NCI-H1436 treated with DMSO at 0.1 percent for 48 hours (cell line): Measurements from ENCODE around the gene AUH.

ENCODE experiments used
- DNase-seq: peaks from one replicate; lab custom pipeline; 2025; lab: John Stamatoyannopoulos, UW

Gene AUH

GRCh38 chr9:91338681-91339080 is 23.0 kb downstream of the AUH start:
- DNase-seq: no peak

GRCh38 chr9:91336786-91337185 is 24.9 kb downstream of the AUH start:
- DNase-seq: no peak

- no peak for DNase-seq
These were observed 27.7 kb downstream of the AUH start for GRCh38 chr9:91334053-91334452.

GRCh38 chr9:91333551-91333950 is 28.2 kb downstream of the AUH start:
- no peak for DNase-seq

- no peak for DNase-seq
These were observed 29.0 kb downstream of the AUH start for GRCh38 chr9:91332546-91333231.

- DNase-seq: no peak
These were observed 29.9 kb downstream of the AUH start for GRCh38 chr9:91331849-91332248.

- no peak for DNase-seq
These were observed 33.5 kb downstream of the AUH start for GRCh38 chr9:91328186-91328585.

- DNase-seq: no peak
These were observed 40.0 kb downstream of the AUH start for GRCh38 chr9:91321691-91322090.

GRCh38 chr9:91320299-91320698 is 41.4 kb downstream of the AUH start:
- no peak for DNase-seq

- no peak for DNase-seq
These were observed 45.6 kb downstream of the AUH start for GRCh38 chr9:91316093-91316492.

- DNase-seq: no peak
These were observed 46.5 kb downstream of the AUH start for GRCh38 chr9:91315191-91315590.

- no peak for DNase-seq
These were observed 48.9 kb downstream of the AUH start for GRCh38 chr9:91312717-91313325.

GRCh38 chr9:91310037-91310436 is 51.7 kb downstream of the AUH start:
- no peak for DNase-seq

GRCh38 chr9:91308191-91308590 is 53.5 kb downstream of the AUH start:
- no peak for DNase-seq

- DNase-seq: no peak
These were observed 54.4 kb downstream of the AUH start for GRCh38 chr9:91307279-91307678.

GRCh38 chr9:91306296-91306630 is 55.5 kb downstream of the AUH start:
- no peak for DNase-seq

- DNase-seq: no peak
These were observed 56.0 kb downstream of the AUH start for GRCh38 chr9:91305596-91306295.

- DNase-seq: no peak
These were observed 57.8 kb downstream of the AUH start for GRCh38 chr9:91303741-91304415.

- DNase-seq: peak; percentile 75
These were observed 58.9 kb downstream of the AUH start for GRCh38 chr9:91302831-91303230.

GRCh38 chr9:91301161-91301560 is 60.6 kb downstream of the AUH start:
- no peak for DNase-seq

- DNase-seq: no peak
These were observed 63.4 kb downstream of the AUH start for GRCh38 chr9:91298311-91298710.

GRCh38 chr9:91297306-91297705 is 64.4 kb downstream of the AUH start:
- no peak for DNase-seq

- DNase-seq: no peak
These were observed 65.4 kb downstream of the AUH start for GRCh38 chr9:91296354-91296753.
